NCI-H526 treated with DMSO at 0.1 percent for 48 hours (cell line): ENCODE results near the gene KDM2B.
"Not testable (repeated sequence)": the region's sequence is repeated elsewhere in the genome, so short reads cannot be mapped to it uniquely, and the experiment has no call there.

Experiments
- DNase-seq: peaks from one replicate; lab custom pipeline; 2025; lab: John Stamatoyannopoulos, UW

KDM2B gene

DNA sequence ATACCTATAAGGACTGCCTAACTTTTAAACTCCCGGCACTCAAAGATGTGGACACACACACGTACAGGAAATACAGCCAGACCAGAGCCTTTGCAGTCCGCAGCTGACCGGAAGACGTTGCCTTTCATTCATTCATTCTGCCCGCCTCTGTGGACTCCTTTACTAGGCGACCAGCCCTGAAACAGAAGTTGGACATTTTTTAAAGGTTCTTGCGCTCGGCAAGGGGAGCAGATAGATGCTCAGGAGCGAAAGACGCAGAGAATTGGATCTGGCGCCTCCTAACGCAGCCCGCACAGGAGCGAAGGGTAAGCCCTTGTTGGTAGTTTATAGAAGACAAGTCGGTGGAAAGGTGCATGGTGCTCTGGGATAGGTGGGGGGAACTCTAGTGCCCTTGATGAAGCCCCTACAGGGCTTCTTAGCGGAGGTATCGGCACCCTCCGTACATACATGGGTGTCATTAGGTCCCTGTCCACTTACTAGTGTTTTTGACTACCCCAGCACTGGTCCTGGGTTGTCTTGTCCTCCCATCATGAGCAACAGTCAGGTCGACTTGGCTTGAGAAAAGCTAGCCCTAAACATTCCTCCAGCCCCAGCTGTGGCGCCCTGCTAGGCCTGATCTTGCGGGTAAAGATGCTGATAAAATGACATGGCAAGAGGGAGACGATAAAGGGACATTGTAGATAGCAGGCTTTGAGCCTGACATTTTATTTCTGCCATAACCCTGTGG, at the start of gene KDM2B:
Gene KDM2B (minus strand): TSS at position 65 of the 727 bp plus-strand sequence. CDS start 112 bp downstream, outside the sequence.
- DNase-seq = peak; percentile 72

DNA sequence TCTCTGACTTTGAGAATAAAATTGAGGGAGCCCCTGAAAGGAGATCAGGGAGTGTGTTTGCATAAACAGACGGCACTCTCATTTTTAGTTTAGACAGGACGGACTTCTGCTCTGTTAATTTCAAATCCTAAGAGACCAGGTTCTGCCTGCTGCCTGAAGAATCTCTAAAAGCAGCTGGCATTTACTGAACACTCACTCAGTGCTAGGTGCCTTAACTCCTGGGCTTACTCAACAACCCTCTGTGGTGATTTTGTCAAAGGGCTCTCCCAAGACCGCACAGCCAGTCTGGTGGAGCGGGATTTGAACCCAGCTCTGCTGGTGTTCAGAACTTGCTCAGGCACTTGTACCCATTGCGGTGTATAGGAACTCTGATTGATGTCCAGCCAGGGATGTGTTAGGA, 47.7 kb upstream of the KDM2B start:
- DNase-seq = no peak

DNA sequence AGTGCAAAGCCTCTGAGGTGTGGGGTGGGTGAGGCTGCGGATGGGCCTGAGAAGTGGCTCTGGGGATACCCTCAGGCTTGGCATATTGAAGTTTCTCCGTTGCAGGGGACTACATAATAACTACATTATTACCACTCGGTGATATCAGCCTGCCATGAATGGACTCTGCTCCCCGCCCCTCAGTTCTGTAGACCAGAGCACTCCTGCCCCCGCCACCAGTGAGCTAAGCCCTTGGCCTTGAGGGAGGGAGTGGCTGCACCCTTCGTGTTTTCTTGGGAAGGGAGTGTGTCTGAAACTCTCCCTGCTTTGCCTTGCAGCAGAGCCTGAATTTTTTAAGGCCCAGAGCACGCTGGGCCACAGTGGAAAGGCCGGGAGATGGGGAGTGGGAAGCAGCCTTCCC, 47.2 kb upstream of the KDM2B start:
- DNase-seq = no peak

DNA sequence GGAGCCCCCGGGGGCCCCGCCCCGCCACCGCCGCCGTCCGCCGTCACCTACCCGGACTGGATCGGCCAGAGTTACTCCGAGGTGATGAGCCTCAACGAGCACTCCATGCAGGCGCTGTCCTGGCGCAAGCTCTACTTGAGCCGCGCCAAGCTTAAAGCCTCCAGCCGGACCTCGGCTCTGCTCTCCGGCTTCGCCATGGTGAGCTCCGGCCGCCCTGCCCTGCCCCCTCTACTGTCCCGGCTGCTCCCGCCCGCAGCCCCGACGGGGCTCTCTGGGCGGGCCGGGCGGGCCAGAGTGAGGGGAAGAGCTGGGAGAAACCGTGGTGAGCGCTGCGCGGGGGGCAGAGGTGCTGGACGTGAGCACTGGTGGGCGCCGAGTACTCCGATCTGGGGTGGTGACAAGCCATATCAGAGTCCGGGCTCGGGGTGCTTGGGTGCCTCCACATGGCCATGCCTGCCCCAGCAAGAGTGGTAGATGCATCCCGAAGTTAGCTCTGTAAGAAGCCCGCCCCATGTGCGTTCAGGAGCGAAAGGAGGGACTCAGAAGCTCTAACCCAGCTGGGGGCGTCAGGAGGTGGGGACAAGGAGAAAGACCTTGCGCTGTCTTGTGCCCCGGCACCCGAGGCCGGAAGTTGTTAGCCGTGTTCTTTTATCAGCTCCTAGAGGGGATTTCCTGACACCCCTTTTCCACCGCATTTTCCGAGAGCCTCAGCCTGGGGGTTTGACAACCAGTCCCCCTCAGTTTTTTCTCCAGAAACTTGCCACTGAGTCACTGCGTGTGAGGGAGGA, 46.2 kb upstream of the KDM2B start:
- DNase-seq = peak; percentile 53

DNA sequence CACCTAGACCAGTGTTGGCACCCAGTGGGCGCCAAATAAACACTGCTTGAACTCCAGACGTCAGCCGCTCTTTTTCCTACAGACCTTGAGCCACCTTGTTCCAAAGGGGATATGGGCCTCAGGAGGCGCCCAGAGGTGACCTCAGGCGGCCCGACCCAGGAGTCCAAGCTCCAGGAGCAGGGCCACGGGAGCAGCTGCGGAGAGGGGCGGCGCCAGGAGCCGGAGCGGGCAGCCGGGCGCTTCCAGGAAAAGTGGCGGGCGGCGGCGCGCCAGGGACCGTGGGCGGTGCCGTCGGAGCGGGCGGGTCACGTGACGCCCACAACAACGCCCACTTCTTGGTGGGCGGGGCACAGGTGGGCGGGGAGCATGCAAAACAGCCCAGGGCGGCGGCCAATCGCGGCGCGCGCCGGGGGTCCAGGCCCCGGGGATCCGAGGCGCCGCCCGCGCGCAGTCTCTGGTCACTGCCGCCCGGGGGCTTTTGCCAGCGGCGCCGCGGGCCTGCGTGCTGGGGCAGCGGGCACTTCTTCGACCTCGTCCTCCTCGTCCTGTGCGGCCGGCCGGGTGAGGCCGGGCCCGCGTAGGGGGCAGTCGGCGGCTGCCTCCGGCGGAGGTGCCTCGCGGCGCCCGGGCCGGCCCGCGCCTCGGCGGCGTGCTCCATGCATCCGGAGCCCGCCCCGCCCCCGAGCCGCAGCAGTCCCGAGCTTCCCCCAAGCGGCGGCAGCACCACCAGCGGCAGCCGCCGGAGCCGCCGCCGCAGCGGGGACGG, 45.4 kb upstream of the KDM2B start, which contains the start of gene ORAI1:
Gene ORAI1 (plus strand): TSS at position 444 of the 766 bp plus-strand sequence.
- peak; percentile 81 for DNase-seq

DNA sequence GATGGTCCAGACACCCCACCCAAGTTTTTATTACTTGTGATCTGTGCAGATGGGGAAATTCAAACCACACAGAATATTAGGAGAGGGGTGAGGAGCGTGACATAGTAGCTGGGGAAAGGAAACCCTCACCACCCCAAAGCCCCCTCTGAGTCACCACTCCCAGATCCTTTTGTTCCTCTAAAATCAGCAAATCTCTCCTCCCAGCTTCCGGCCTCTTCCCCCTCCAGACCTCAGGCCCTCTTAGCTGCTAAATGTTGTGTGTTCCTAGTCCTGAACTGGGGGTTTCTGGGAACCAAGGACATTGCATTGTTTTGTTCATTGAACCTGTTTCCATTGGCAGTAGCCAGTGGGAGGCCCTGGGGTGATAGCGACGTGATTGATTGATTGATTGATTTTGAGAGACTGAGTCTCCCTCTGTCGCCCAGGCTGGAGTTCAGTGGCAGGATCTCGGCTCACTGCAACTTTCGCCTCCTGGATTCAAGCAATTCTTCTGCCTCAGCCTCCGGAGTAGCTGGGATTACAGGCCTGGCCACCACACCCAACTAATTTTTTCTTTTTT, 39.6 kb upstream of the KDM2B start:
- no peak for DNase-seq

DNA sequence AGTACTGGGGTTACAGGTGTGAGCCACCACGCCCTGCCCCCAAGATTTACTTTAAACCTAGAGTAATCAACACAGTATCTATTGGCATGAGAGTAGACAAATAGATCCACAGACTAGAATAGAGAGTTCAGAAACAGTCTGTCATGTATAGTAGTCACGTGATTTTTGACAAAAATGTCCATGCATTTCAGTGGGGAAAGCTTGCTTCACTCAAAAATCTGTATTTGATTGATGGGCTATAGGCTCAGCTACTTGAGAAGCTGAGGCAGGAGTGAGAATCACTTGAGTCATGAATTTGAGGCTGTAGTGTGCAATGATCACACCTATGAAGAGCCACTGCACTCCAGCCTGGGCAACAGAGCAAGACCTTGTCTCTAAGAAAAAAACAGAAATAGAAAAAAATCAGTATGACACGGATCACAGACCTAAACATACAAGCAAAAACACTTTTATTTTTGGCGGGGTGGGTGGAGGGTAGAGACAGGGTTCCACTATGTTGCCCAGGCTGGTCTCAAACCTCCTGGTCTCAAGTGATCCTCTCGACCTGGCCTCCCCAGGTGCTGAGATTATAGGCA, 37.9 kb upstream of the KDM2B start:
- DNase-seq = no peak

DNA sequence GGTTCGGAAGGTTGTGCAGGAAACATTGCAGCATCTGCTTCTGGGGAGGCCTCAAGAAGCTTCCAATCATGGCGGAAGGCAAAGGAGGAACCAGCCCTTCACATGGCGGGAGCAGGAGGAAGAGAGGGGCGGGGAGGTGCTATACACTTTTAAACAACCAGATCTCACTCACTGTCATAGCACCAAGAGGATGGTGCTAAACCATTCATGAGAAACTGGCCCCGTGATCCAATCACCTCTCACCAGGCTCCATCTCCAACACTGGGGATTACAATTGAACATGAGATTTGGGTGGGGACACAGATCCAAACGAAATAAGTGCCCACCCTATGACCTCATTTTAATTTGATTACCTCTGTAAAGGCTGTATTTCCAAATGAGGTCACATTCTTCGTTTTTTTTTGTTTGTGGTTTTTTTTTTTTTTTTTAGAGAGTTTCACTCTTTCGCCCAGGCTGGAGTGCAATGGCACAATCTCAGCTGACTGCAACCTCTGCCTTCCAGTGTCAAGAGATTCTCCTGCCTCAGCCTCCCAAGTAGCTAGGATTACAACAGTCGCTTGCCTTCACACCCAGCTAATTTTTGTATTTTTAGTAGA, 34.1 kb upstream of the KDM2B start:
- DNase-seq = no peak

DNA sequence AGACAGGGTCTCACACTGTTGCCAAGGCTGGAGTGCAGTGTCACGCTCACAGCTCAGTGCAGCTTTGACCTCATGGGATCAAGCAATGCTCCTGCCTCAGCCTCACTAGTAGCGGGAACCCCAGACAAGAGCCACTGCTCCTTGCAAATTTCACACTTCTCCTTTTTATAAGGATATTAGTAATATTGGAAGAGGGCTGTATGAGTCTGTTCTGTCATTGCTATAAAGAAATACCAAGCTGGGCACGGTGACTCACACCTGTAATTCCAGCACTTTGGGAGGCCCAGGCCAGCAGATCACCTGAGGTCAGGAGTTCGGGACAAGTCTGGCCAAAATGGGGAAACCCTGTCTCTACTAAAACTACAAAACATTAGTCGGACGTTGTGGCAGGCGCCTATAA, 32.6 kb upstream of the KDM2B start:
- DNase-seq = no peak

DNA sequence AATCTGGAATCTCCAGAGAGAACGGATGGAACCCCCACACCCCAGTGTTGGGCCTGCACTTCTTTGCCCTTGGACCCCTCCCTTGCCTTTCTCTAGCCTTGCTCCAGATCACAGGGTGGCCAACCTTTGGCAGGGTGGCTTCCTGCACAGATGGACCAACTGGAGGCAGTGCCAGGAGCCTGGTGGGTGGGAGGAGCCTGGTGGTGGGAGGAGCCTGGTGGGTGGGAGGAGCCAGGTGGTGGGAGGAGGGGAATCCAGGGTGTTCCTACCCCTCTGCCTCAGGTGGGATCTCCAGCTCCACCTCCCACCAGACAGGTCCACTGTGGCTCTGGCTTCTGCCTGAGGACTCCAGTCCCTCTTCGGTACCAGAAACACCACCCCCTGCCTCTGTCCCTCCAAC, 30.5 kb upstream of the KDM2B start:
- DNase-seq = no peak

DNA sequence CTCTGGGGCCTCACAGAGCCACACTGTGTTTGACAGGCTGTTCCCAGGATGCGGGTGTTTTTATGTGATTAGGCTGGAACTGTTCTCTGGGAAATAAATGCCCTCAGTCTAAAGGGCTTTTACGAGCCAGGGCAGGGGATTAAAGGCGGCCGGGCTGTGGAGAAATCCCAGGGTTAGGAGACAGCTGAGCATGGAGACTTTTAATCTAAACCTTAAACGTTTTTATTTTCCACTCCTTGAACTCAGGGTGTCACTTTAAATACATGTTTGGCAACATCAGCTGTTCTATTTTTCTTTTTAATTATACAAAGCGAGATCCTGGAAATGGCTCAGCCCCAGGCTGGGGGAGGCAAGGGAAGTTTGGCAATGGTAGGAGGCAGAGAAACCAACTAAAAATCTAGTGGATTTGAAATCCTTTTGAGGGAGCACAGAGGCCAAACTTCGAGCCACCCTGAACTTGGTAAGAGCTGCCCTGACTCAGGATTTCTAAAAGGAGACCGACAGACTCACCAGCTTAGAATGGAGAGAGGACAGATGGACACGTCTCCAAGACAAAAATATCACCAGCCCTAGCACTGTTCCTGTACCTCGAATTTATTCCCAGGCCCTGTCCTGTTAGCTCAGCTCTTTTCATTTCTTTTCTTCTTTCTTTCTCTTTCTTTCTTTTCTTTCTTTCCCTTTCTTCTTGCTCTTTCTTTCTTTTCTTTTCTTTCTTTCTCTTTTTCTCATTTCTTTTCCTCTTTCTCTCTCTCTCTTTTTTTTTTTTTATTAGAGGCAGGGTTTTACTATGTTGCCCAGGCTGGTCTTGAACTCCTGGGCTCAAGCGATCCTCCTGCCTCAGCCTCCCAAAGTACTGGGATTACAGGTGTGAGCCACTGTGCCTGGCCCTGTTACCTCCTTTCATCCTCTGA, 29.7 kb upstream of the KDM2B start:
- no peak for DNase-seq

DNA sequence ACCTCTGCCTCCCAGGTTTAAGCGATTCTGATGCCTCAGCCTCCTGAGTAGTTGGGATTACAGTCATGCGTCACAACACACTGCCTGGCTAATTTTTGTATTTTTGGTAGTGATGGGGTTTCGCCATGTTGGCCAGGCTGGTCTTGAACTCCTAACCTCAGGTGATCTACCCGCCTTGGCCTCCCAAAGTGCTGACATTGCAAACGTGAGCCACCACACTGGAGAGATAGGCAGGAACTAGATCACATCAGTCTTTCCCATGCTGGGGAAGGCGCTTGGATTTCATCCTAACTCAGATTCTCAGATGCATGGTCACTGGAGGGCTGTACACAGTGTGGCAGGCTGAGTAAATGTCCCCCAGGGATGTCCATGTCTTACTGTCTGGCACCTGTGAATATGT, 27.5 kb upstream of the KDM2B start:
- DNase-seq = no peak

DNA sequence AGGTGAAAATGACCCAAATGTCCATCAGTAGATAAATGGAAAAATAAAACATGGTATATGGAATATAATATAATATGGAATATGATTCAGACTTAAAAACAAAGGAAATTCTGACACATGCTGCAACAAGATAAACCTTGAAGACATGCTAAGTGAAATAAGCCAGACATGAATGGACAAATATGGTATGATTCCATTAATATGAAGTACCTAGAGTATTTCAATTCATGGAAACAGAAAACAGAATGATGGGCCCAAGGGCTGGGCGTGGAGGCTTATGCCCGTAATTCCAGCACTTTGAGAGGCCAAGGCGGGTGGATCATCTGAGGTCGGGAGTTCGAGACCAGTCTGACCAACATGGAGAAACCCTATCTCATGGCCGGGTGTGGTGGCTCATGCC, 22.8 kb upstream of the KDM2B start:
- DNase-seq = no peak

DNA sequence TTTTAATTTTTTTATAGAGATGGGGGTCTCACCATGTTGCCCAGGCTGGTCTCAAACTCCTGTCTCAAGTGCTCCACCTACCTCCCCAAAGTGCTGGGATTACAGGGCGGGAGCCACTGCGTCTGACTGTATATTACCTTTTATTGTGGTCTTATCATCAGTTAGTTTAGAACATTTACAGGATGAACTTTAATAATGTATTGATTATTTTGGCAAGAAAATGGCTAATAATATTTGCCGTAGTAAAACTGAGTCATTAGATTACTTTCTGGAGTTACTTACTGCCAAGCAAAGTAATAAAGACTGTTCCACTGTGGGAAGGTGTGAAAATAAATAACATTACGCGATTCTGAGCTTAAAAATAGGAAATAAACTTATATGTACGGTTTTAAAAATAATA, 21.9 kb upstream of the KDM2B start:
- DNase-seq = no peak

DNA sequence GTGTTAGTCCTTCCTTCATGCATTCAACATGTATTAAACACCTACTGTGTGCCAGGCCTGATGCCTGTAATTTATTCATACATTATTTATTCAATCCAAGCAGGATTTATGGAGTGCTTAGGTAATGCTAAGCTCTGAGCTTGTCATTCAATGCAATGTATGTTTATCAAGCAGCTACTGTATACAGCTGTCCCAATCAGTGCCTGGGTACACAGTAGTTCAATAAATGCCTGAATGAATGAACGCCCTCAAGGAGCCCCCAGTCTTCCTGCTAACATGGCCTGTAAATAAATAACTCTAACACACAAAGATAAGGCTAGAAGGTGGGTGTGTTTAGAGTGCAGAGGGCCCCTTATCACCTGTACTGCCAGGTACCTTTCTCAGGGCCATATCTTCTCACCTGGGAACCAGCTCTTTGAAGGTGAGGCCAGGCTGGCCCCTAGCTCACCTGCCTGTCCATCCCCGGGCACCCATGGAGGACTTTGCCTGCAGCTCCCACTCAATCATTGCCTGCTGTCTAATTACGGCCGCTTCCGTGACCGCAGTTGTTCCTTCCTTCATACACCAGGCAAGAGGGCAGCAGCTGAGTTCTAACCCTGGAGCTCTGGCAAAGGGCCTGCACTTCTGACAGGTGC, 20.0 kb upstream of the KDM2B start:
- DNase-seq = no peak

DNA sequence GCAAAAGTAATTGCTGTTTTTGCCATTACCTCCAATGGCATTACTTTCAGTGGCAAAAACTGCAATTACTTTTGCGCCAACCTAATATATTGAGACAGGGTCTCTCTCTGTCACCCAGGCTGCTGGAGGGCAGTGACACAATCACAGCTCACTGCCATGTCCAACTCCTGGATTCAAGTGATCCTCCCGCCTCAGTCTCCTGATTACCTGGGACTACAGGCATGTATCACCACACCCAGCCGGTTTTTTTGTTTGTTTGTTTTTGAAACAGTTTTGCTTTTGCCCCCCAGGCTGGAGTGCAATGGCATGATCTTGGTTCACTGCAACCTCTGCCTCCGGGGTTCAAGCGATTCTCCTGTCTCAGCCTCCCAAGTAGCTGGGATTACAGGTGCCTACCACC, 15.7 kb upstream of the KDM2B start:
- DNase-seq = no peak

DNA sequence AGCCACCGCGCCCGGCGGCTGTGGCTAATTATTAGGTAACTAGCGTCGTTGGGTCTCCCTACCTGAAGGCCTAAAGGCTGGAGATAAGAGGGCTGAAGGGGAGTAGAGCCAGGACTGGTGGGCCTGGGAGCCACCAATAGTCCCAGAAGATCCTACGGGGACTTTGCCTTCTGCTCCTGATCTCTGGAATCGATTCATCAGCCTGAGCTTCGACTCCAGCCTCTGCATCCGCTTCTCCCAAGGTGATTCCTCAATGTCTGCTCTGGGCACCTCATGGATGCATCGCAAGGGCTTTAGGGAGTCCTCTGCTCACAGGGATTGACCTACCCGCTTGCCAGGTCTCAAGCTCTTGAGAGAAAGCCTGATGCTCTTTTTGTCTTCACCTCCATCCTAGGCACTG, 14.7 kb upstream of the KDM2B start:
- DNase-seq = no peak

DNA sequence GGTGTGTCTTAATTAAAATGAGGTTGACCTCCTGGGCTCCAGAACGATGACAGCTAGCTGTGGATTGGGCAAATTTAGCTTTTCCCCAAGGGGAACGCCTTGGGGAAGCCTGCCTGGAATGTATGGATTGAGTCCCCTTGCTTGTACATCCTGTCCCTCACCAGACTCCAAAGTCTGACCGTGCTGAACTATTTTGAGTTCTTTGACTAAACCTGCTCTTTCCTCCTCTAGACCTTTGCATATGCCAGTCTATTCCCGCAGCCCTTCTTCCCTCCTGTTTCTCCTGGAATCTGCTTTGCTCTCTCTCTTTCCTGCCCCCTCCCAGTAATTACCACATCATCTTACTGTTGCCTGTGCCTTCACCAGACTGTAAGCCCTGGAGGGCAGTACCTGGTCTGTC, 11.5 kb upstream of the KDM2B start:
- no peak for DNase-seq

DNA sequence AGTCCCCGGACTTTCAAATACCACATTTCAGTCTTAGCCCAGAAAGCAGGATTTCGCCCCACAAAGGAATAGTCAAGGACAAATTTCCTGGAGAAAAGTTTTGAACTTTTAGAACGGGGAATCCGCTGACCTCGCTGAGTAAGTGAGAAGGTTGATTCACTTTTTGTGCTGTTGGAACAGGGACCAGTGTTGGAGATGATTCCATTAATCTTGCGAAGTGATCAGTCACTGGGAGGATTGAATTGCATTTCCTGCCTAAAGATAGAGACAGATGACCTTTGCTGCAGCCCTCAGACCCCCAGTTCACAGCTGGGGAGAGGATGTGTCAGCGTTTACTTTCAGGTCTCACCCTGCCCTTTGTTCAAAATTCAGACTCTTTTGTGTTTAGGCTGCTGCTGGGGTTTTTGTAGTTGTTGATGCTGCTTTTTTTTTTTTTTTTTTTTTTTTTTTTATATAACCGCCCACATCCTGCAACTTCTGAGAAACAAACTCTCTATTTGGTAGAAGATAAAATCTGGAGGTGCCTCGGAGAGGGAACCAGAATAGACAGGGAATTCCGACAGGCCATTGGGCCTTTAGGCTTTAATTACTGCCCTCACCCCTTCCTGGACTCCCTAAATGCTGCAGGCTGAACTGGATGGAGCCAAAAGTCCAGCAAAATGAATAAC, 9.8 kb upstream of the KDM2B start:
- DNase-seq = no peak

DNA sequence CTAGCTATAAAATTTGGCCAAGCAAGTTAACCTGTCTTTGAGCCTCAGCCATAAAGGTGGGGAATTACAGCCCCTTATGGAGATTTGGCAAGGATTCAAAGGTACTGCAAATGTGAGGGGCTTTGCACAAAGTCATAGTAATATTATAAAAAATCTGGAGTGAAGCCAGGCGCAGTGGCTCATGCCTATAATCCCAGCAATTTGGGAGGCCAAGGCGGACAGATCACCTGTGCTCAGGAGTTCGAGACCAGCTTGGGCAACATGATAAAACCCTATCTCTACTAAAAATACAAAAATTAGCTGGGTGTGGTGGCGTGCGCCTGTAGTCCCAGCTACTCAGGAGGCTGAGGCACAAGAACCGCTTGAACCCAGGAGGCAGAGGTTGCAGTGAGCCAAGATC, 4.1 kb upstream of the KDM2B start:
- DNase-seq = not testable (repeated sequence)
